22Rv1 (cell line): ENCODE data around the gene UBR2.

ENCODE experiments used
- CTCF ChIP-seq: fragments of 450-650 bp; IDR thresholded peaks from 2 replicates; pipeline ENCODE4 v1.5.1; 2017; ENCODE audit warnings: mild to moderate bottlenecking
- ZFX ChIP-seq: fragments of 450-650 bp; IDR thresholded peaks from 2 replicates; pipeline ENCODE4 v1.6.1; 2017; ENCODE audit warnings: antibody characterized with exemption, borderline replicate concordance

GRCh38 chr6:42720739-42721138, 156.9 kb downstream of the UBR2 start:
- TF ChIP-seq CTCF: no peak
- no peak for TF ChIP-seq ZFX
